Cardiac muscle cell (in vitro differentiated cells and primary cell): Measurements from ENCODE around the gene MYL11. TPM values are rescaled to one million over a fixed set of nuclear protein-coding genes. Genes with fewer than 3 reads are reported as not detected.

Experiments used
- DNase-seq, 2 donors: peaks; one replicate each; pipeline versions ENCODE4 v3.0.0 to v3.0.0-alpha.2; 2010 to 2017; ENCODE audit warnings: low read depth in 1 of 2, low spot score in 1 of 2
- H3K27ac ChIP-seq: fragments of 200-600 bp; sonication (generic); 2 replicates; pipeline ENCODE4 v1.5.1; 2016
- H3K27me3 ChIP-seq: fragments of 200-600 bp; sonication (generic); 2 replicates; pipeline ENCODE4 v1.6.0; 2016; ENCODE audit warnings: control low read depth
- H3K36me3 ChIP-seq: fragments of 200-600 bp; sonication (generic); 2 replicates; pipeline ENCODE4 v1.5.1; 2016; ENCODE audit warnings: control low read depth
- H3K4me1 ChIP-seq: fragments of 200-600 bp; sonication (generic); 2 replicates; pipeline ENCODE4 v1.8.1; 2017; ENCODE audit warnings: low read depth, mild to moderate bottlenecking, mixed run types
- H3K4me3 ChIP-seq: fragments of 200-600 bp; sonication (generic); 2 replicates; pipeline ENCODE4 v1.5.1; 2016; ENCODE audit warnings: mild to moderate bottlenecking
- H3K9me3 ChIP-seq: fragments of 200-600 bp; sonication (generic); 2 replicates; pipeline ENCODE4 v1.5.1; 2017; ENCODE audit warnings: low read depth, mild to moderate bottlenecking, control low read depth
- polyA plus RNA-seq: library from polyadenylated mRNA; unstranded; fragments of >200 nt; fragmentation: Nextera tagmentation; extraction: Ambion mirVana; gene quantifications from 2 replicates; pipeline ENCODE4 v1.2.1, GENCODE V29; 2016
- total RNA-seq: library from RNA; depleted of rRNA; stranded (reverse); fragments of >200 nt; gene quantifications from 2 replicates; pipeline ENCODE4 v1.2.3, GENCODE V29; 2016
- TF ChIP-seq, protein P1 (sequence below): IDR thresholded peaks from 2 replicates; pipeline ENCODE4 v1.5.1; 2012; ENCODE audit warnings: low read depth, mild to moderate bottlenecking, low read length

MYL11 gene
- total and polyA plus RNA-seq, 2 experiments from 2014 or later = 5.5 TPM; not detected in 1

DNA sequence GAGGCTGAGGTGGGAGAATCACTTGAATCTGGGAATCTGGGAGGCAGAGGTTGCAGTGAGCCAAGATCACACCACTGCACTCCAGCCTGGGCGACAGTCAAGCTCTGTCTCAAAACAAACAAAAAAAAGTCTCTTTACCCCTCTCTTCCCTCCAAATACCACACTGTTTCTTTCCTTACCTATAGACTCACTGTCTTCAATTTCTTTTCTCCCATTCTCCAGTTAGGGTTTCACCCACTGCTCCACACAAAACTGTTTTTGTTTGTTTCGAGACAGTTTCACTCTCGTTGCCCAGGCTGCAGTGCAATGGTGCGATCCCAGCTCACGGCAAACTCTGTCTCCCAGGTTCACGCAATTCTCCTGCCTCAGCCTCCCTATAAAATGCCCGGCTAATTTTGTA, 13.4 kb upstream of the MYL11 start:
- Histone ChIP-seq H3K36me3 (peaks cover 3% of the 10 kb centered on the region), H3K27me3 (no peaks in the 10 kb centered on the region), H3K4me3 (no peak overlapping the region), H3K9me3 (no peaks in the 10 kb centered on the region), H3K27ac (no peak overlapping the region), H3K4me1 (peaks cover 3% of the 10 kb centered on the region)
- TF ChIP-seq, protein P1, sequence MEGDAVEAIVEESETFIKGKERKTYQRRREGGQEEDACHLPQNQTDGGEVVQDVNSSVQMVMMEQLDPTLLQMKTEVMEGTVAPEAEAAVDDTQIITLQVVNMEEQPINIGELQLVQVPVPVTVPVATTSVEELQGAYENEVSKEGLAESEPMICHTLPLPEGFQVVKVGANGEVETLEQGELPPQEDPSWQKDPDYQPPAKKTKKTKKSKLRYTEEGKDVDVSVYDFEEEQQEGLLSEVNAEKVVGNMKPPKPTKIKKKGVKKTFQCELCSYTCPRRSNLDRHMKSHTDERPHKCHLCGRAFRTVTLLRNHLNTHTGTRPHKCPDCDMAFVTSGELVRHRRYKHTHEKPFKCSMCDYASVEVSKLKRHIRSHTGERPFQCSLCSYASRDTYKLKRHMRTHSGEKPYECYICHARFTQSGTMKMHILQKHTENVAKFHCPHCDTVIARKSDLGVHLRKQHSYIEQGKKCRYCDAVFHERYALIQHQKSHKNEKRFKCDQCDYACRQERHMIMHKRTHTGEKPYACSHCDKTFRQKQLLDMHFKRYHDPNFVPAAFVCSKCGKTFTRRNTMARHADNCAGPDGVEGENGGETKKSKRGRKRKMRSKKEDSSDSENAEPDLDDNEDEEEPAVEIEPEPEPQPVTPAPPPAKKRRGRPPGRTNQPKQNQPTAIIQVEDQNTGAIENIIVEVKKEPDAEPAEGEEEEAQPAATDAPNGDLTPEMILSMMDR = no peak
- no peak for DNase-seq

DNA sequence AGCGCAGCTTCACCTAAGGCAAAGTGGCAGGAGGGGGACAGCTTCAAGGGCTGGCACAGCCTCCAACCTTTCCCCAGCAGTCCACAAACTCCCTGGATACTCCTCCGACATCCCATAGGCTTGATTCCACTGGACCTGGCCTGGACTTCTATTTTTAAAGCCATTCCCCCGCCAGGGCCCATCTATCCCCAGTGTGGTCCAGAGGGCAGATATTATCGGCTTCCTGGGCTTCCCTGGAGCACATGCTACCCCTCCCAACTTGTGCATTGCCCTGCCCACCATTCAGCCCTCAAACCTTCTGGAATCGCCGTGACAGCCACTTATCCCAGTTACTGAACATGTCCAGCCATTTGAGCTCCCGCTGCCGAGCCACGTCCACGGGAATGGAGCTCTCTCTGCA, 9.4 kb upstream of the MYL11 start:
- no peaks in the 10 kb centered on the region for H3K36me3 ChIP-seq
- no peaks in the 10 kb centered on the region for H3K9me3 ChIP-seq
- H3K27ac ChIP-seq = peak overlapping the region; percentile 60
- H3K27me3 ChIP-seq = no peaks in the 10 kb centered on the region
- H3K4me1 ChIP-seq = peaks cover 25% of the 10 kb centered on the region
- TF ChIP-seq, protein P1 = no peak
- no peak overlapping the region for H3K4me3 ChIP-seq
- peak in 1 of 2 donors; percentile 52 for DNase-seq

- Histone ChIP-seq H3K27me3 (no peaks in the 10 kb centered on the region), H3K4me3 (no peak overlapping the region), H3K36me3 (no peaks in the 10 kb centered on the region)
These were observed 8.1 kb upstream of the MYL11 start for GRCh38 chr16:30366511-30366910.

DNA sequence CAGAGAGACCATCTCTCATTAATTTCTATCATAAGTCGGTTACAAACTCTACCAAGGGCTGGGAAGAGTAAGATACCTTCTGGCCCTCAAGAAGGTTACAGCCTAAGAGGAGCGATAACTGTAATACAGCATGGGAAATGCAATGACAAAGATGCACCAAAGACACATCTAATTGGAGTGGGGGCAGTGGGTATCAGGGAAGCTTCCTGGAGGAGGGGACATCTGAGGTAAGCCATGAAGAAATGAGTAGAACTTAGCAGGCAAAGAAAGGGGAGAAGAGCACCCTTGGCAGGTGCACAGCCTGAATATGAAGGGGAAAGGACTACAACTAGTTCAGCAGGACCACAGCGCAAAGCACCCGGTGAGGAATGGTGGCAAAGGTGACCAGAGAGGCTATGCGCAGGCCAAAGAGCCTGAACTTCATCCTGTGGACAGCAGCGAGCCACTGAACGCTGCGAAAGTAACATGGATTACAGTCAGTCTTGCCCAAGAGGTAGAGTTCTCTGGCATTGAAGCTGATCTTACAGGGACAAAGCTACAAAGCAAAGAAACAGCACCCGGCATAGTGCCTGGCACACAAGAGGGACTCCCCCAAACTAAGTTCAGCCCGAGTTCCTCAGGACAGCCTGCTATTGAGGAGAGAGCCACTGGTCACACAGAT, 7.1 kb upstream of the MYL11 start:
- TF ChIP-seq, protein P1 = no peak
- no peak overlapping the region for H3K27ac ChIP-seq
- peaks cover 37% of the 10 kb centered on the region for H3K4me1 ChIP-seq
- H3K27me3 ChIP-seq = no peaks in the 10 kb centered on the region
- H3K9me3 ChIP-seq = no peaks in the 10 kb centered on the region
- H3K4me3 ChIP-seq = peak overlapping the region; percentile 91
- H3K36me3 ChIP-seq = no peaks in the 10 kb centered on the region
- DNase-seq = no peak

More at GRCh38 chr16:30366511-30366910, 8.1 kb upstream of the MYL11 start:
- H3K4me1 ChIP-seq = peaks cover 28% of the 10 kb centered on the region
- H3K9me3 ChIP-seq = no peaks in the 10 kb centered on the region
- DNase-seq = no peak
- TF ChIP-seq, protein P1 = no peak
- no peak overlapping the region for H3K27ac ChIP-seq

GRCh38 chr16:30368122-30368791, 6.3 kb upstream of the MYL11 start:
- Histone ChIP-seq H3K27ac (peak overlapping the region; percentile 89), H3K4me3 (peak overlapping the region; percentile 91), H3K9me3 (no peaks in the 10 kb centered on the region), H3K27me3 (no peaks in the 10 kb centered on the region), H3K4me1 (peaks cover 41% of the 10 kb centered on the region), H3K36me3 (no peaks in the 10 kb centered on the region)
- TF ChIP-seq, protein P1 = no peak
- peak in 1 of 2 donors; percentile 62 for DNase-seq
